ENCODE measurements around the gene FKBP8.
"Not testable (repeated sequence)": the region's sequence is repeated elsewhere in the genome, so short reads cannot be mapped to it uniquely, and the experiment has no call there.

DNA sequence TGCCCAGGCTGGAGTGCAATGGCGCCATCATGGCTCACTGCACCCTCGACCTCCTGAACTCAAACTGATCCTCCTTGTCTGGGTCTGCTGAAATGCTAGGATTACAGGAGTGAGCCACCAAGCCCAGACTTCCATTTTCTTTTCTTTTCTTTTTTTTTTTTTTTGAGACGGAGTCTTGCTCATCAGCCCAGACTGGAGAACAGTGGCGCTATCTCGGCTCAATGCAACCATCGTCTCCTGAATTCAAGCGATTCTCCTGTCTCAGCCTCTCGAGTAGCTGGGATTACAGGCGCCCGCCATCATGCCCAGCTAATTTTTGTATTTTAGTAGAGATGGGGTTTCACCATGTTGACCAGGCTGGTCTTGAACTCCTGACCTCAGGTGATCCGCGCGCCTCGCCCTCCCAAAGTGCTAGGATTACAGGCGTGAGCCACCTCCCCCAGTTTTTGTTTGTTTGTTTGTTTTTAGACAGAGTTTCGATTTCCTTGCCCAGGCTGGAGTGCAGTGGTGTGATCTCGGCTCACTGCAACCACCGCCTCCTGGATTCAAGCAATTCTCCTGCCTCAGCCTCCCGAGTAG, 20.4 kb downstream of the FKBP8 start:
- TF ChIP-seq, protein P1, sequence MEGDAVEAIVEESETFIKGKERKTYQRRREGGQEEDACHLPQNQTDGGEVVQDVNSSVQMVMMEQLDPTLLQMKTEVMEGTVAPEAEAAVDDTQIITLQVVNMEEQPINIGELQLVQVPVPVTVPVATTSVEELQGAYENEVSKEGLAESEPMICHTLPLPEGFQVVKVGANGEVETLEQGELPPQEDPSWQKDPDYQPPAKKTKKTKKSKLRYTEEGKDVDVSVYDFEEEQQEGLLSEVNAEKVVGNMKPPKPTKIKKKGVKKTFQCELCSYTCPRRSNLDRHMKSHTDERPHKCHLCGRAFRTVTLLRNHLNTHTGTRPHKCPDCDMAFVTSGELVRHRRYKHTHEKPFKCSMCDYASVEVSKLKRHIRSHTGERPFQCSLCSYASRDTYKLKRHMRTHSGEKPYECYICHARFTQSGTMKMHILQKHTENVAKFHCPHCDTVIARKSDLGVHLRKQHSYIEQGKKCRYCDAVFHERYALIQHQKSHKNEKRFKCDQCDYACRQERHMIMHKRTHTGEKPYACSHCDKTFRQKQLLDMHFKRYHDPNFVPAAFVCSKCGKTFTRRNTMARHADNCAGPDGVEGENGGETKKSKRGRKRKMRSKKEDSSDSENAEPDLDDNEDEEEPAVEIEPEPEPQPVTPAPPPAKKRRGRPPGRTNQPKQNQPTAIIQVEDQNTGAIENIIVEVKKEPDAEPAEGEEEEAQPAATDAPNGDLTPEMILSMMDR (conservative IDR thresholded peaks at IDR 0.05; ENCODE audit: low read depth, low read length) = not testable (repeated sequence)
- TF ChIP-seq EZH2 (IDR thresholded peaks at IDR 0.05; ENCODE audit: low read length, unreplicated experiment); EZH2phosphoT487 (IDR thresholded peaks at IDR 0.05; ENCODE audit: borderline replicate concordance, low read length): not testable (repeated sequence)

Data from PC-3 (cell line).